ENCODE data around the gene RDH12.

The RDH12 gene

GRCh38 chr14:67782090-67782489, 80.4 kb downstream of the RDH12 start:
- no peaks in the 10 kb centered on the region for H3K9me3 ChIP-seq (ENCODE audit: insufficient read depth, low read length)
- TF ChIP-seq ZNF274 (IDR thresholded peaks at IDR 0.05; ENCODE audit: low read depth, low read length) (no peak), SUZ12 (IDR thresholded peaks at IDR 0.05; ENCODE audit: extremely low read depth, insufficient read depth, insufficient read length) (no peak), YY1 (IDR thresholded peaks at IDR 0.05; ENCODE audit: insufficient read depth, insufficient read length) (no peak)
- peaks cover 75% of the 10 kb centered on the region for H3K36me3 ChIP-seq (ENCODE audit: insufficient read depth, insufficient read length, low read length)
- no peaks in the 10 kb centered on the region for H3K4me1 ChIP-seq (ENCODE audit: insufficient read depth, insufficient read length)
- H3K27me3 ChIP-seq (ENCODE audit: insufficient read depth, insufficient read length), result no peaks in the 10 kb centered on the region
- DNase-seq (ENCODE audit: low read depth, low spot score), result no peak
- no peak overlapping the region for H3K9ac ChIP-seq (ENCODE audit: insufficient read length, low read depth)
- no peak overlapping the region for H3K4me3 ChIP-seq (ENCODE audit: insufficient read length, low read depth)
